Bronchial epithelial cell (primary cell): ENCODE data around the gene AGBL3. TPM values are rescaled to one million over a fixed set of nuclear protein-coding genes. Genes with fewer than 3 reads are reported as not detected.
"Not testable (repeated sequence)": the region's sequence is repeated elsewhere in the genome, so short reads cannot be mapped to it uniquely, and the experiment has no call there.

Source experiments
- DNase-seq: peaks from one replicate; pipeline ENCODE4 v3.0.0-alpha.2; 2010; ENCODE audit warnings: low read depth
- FAIRE-seq: peaks from 2 replicates; lab custom pipeline; 2011; peaks lifted over from hg19 to GRCh38; lab: Jason Lieb, UNC
- H3K27me3 ChIP-seq: 2 replicates; pipeline ENCODE4 v1.5.1; 2011; ENCODE audit warnings: low read length; ENCODE audit not compliant: control insufficient read depth, insufficient read depth
- H3K36me3 ChIP-seq: 2 replicates; pipeline ENCODE4 v1.5.1; 2011; ENCODE audit warnings: low read length; ENCODE audit not compliant: control insufficient read depth, insufficient read depth
- H3K4me3 ChIP-seq: 2 replicates; pipeline ENCODE4 v1.5.1; 2011; ENCODE audit warnings: mild to moderate bottlenecking, low read depth, low read length, control low read depth
- CTCF ChIP-seq: IDR thresholded peaks from 2 replicates; pipeline ENCODE4 v1.5.1; 2011; ENCODE audit warnings: mild to moderate bottlenecking, moderate library complexity, low read length, control low read depth, inconsistent platforms; ENCODE audit not compliant: insufficient read depth, severe bottlenecking
- total RNA-seq: library from RNA; depleted of rRNA; stranded (reverse); fragments of >200 nt; gene quantifications from 2 replicates; pipeline ENCODE4 v1.2.1, GENCODE V29; 2014

Gene AGBL3
- total RNA-seq, 1 donor from 2014 or later: 1.8 TPM

GRCh38 chr7:135114622-135115021, 128.3 kb downstream of the AGBL3 start:
- Histone ChIP-seq H3K4me3 (no peak overlapping the region), H3K27me3 (peaks cover 1% of the 10 kb centered on the region), H3K36me3 (no peaks in the 10 kb centered on the region)
- DNase-seq (no peak), FAIRE-seq (no peak)
- TF ChIP-seq CTCF: no peak

GRCh38 chr7:135117096-135117495, 130.8 kb downstream of the AGBL3 start:
- FAIRE-seq (no peak), DNase-seq (no peak)
- Histone ChIP-seq H3K36me3 (no peaks in the 10 kb centered on the region), H3K27me3 (peaks cover 1% of the 10 kb centered on the region), H3K4me3 (no peak overlapping the region)
- TF ChIP-seq CTCF: no peak

GRCh38 chr7:135121868-135122267, 135.6 kb downstream of the AGBL3 start:
- DNase-seq (no peak), FAIRE-seq (no peak)
- H3K36me3 ChIP-seq: no peaks in the 10 kb centered on the region
- no peak for TF ChIP-seq CTCF
- no peak overlapping the region for H3K4me3 ChIP-seq
- peaks cover 1% of the 10 kb centered on the region for H3K27me3 ChIP-seq

- not testable (repeated sequence) for H3K4me3 ChIP-seq, DNase-seq, H3K36me3 ChIP-seq, H3K27me3 ChIP-seq, FAIRE-seq
These were observed 138.3 kb downstream of the AGBL3 start for GRCh38 chr7:135124631-135125030.

GRCh38 chr7:135128931-135129330, 142.6 kb downstream of the AGBL3 start:
- no peaks in the 10 kb centered on the region for H3K36me3 ChIP-seq
- H3K4me3 ChIP-seq: no peak overlapping the region
- TF ChIP-seq CTCF: no peak
- DNase-seq: no peak
- FAIRE-seq: no peak
- H3K27me3 ChIP-seq: no peaks in the 10 kb centered on the region

- DNase-seq (no peak), FAIRE-seq (no peak)
- Histone ChIP-seq H3K36me3 (no peaks in the 10 kb centered on the region), H3K27me3 (no peaks in the 10 kb centered on the region), H3K4me3 (no peak overlapping the region)
- TF ChIP-seq CTCF: no peak
These were observed 143.3 kb downstream of the AGBL3 start for GRCh38 chr7:135129579-135129978.
